ENCODE results near the gene TRIM64C. TPM values are rescaled to one million over a fixed set of nuclear protein-coding genes. Genes with fewer than 3 reads are reported as not detected.

TRIM64C gene
- not detected in 5 replicates for total RNA-seq (2022; extraction: Qiagen RNA extraction)

DNA sequence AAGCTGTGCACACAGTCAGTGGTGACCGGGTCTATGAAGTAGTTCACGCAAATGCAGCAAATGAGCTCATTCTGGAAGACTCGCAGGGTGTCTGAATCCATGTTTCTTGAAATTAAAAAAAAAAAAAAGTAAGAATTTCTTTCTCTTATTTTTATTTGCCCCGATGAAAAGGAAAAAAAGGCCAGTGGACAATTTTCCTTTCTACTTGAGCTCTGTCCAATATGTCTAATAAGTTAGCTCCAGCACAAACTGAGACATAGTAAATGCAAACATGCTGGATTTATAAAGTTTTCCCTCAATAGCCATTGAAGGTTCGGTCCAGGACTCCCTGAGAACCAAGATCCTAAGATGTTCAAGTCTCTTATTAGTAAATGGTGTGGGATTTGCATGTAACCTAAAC, at the start of gene TRIM64C:
Gene TRIM64C (minus strand): TSS at position 101 of the 400 bp plus-strand sequence. CDS start 0 bp downstream, at position 101.

GRCh38 chr11:49028523-49028922, 30.4 kb downstream of the TRIM64C start, which contains the start of gene TRIM49B:
TSS of gene TRIM49B (plus strand) at chr11:49028823. CDS start at chr11:49031600, 2,777 bp downstream.

Other genes starting within 250 kb of the TRIM64C start
- not detected in 5 replicates for gene TRIM51G, start 75.2 kb downstream of the TRIM64C start, total RNA-seq (2022; extraction: Qiagen RNA extraction)
- not detected in 5 replicates for gene TRIM49B, start 30.3 kb downstream of the TRIM64C start, total RNA-seq (2022; extraction: Qiagen RNA extraction)
- not detected in 5 replicates for gene FOLH1, start 149.5 kb upstream of the TRIM64C start, total RNA-seq (2022; extraction: Qiagen RNA extraction)